H1 (cell line): ENCODE data around the gene RIPOR2. TPM values are rescaled to one million over a fixed set of nuclear protein-coding genes. Genes with fewer than 3 reads are reported as not detected.

ENCODE experiments used
- EGR1 ChIP-seq: IDR thresholded peaks from 2 replicates; pipeline ENCODE4 v1.6.1; 2011; ENCODE audit warnings: low read depth, low read length, borderline replicate concordance
- EP300 ChIP-seq, 2 experiments: IDR thresholded peaks; 1 replicate in 1 of 2; 2 replicates in 1 of 2; pipeline ENCODE4 v1.6.1; 2011 to 2012; ENCODE audit warnings: low read depth in 2 of 2, low read length in 2 of 2, mild to moderate bottlenecking in 2 of 2, borderline replicate concordance in 1 of 2, inconsistent platforms in 1 of 2, moderate library complexity in 1 of 2
- JUND ChIP-seq: IDR thresholded peaks from 2 replicates; pipeline ENCODE4 v1.6.1; 2011; ENCODE audit warnings: mild to moderate bottlenecking, improper control_type of control experiment, low read length
- polyA plus RNA-seq, 7 experiments: library from polyadenylated mRNA; depleted of rRNA in 3 of 7; stranded (reverse) in 5 of 7; unstranded in 2 of 7; fragments of >200 nt in 5 of 7; fragments of 200-250 nt in 2 of 7; gene quantifications; 1 replicate in 5 of 7; 2 replicates in 1 of 7; 4 replicates in 1 of 7; pipeline versions ENCODE4 v1.2.1 to v1.2.3, GENCODE V29; 2011 to 2013; ENCODE audit warnings: missing spikeins in 2 of 7, mixed read lengths in 2 of 7
- total RNA-seq: library from RNA; stranded (reverse); fragmentation: NEBNext Ultra II Directional; extraction: Animal tissue kit (Norgen Biotek cat#: 25700); gene quantifications from 2 replicates; pipeline ENCODE4 v1.2.1, GENCODE V29; 2021

Gene RIPOR2
- total and polyA plus RNA-seq, 2 of the 8 experiments (the other 6 are each of a cell fraction or from before 2014, with no cell fraction given) = 16.7 to 45.6 TPM

DNA sequence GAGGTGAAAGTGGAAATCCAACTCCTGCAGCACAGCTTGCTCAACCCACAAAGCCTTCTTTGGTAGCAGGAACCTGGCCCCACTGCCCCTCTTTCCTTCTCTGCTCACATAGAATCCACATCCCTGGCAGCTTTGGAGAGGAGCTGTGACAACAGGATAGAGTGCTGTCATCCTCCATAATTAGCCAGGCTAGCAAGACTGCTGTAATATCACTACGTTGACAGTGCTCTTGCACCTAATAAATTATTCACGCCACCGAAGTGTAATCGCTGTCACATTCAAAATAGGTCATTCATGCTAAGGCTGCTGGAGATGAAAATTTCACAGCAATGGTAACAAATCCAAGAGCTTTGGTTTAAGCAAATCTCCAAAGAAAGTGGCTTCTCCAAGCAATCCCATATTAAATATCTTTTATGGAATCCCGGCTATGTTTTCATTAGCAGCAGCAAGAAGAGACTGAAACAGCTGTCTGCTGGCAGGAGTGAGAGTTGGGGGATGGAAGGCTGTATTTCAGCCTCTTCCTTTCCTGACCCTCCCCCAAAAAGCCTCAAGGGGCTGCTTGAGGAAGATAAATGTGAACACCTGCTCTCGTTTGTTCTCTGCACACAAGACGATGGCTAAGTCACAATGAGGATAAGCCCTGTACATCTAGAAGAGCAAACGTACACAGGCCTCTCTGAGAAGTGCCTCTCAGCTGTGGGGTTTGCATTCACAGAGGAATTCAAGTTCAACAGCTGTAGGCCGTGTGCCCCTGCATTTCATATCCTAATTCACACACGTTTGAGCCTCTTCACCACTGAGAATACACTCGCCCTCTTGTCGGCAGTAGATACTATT, 16.5 kb downstream of the RIPOR2 start (continued):
- TF ChIP-seq EP300 (IDR thresholded peaks at IDR 0.05; ENCODE audit: borderline replicate concordance in 1 of 2, low read depth in 2 of 2, low read length in 2 of 2) (no peak), EGR1 (no peak), JUND (no peak)
